ENCODE results near the gene IFI27L1. TPM values are rescaled to one million over a fixed set of nuclear protein-coding genes. Genes with fewer than 3 reads are reported as not detected.

The IFI27L1 gene
- total and polyA plus RNA-seq, 5 experiments from 2014 or later = 4.3 to 8.4 (median 6.9) TPM

- peaks cover 0 to 17% (median 1%) of the 10 kb centered on the region in 5 donors for H3K27me3 Mint-ChIP-seq
- H3K27ac Mint-ChIP-seq = no peak overlapping the region
- peaks cover 16 to 23% (median 21%) of the 10 kb centered on the region in 4 donors for H3K4me1 Mint-ChIP-seq
- peaks cover 0 to 11% (median 5%) of the 10 kb centered on the region in 9 donors for H3K9me3 Mint-ChIP-seq
- POLR2A ChIA-PET = interaction anchor here (0.7 to 1.9 kb wide), 2 partner anchors 43 to 91 kb away, joined by 3 to 6 read pairs; no protein-coding TSS in a partner anchor
- DNase-seq (peak; percentile 20 to 76 (median 58)), ATAC-seq (peak; percentile 21 to 49)
- no peak overlapping the region for H3K4me3 Mint-ChIP-seq
- H3K36me3 Mint-ChIP-seq = peaks cover 0 to 8% (median 0%) of the 10 kb centered on the region in 3 donors
Measured at GRCh38 chr14:94132285-94132887, 51.3 kb downstream of the IFI27L1 start.

DNA sequence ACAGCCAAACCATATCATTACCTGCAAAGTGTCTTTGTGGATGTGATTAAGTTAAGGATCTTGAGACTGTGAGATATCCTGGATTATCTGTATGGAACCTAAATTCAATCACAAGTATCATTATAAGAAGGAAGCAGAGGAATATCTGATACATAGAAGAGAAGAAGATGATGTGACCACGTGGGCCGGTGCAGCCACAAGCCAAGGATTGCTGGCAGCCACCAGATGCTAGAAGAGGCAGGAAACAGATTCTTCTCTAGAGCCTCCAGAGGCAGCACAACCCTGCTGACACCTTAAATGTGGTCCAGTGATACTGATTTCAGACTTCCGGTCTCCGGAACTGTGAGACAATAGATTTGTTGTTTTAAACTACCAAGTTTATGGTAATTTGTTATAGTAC is 54.4 kb downstream of the IFI27L1 start:
- Mint-ChIP-seq H3K27ac (no peak overlapping the region), H3K36me3 (peaks cover 0 to 8% (median 0%) of the 10 kb centered on the region in 3 donors), H3K4me3 (no peak overlapping the region), H3K27me3 (peaks cover 0 to 19% (median 4%) of the 10 kb centered on the region in 5 donors), H3K9me3 (peaks cover 0 to 11% (median 5%) of the 10 kb centered on the region in 9 donors), H3K4me1 (peaks cover 0 to 3% (median under 1%) of the 10 kb centered on the region in 4 donors)
- no peak for ATAC-seq
- POLR2A ChIA-PET = no interaction called here
- no peak for DNase-seq

DNA sequence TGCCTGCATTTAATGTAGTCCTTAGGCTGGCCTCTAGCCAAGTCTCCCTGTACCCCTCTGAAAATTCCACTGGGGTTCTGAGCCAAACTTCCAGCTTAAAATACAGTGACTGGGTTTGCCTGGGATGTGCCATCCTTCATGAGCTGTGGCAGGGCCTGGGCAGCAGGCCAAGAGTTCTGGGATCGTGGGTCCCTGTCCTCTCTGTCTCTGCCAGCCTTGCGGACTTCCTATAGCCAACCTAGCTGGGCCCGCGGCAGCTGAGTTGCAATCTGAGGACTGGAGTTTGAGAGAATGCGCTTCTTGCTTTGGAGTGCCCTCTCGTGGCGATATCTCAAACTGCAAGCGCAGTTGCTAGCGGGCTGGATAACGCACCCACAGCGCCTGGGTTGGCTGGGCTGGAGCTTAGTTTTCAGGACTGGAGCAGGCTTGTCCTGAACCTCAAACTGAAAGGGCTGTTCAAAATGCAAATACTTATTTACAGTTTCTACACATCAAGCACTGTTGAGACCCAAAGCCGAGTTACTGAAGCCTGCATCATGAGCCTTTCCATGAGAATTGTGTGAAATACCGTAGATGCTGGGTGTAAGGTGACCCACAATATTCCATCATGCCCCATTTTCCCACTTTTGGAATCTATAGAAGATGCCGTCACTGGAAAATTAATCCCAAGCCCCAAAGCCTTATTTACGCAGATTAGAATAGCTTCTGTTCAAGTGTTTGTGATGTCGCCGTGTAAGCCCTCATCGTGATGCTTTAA is 55.6 kb downstream of the IFI27L1 start:
- H3K36me3 Mint-ChIP-seq = peaks cover 0 to 8% (median 0%) of the 10 kb centered on the region in 3 donors
- DNase-seq (peak; percentile 65 to 88 (median 78)), ATAC-seq (peak; percentile 91 to 97)
- H3K9me3 Mint-ChIP-seq = peaks cover 0 to 11% (median 5%) of the 10 kb centered on the region in 9 donors
- POLR2A ChIA-PET = interaction anchor here (1.0 to 1.6 kb wide), 4 partner anchors 38 to 103 kb away, joined by 3 to 6 read pairs (median 5); partner anchors contain the start of gene PPP4R4
- peaks cover 0 to 19% (median 4%) of the 10 kb centered on the region in 5 donors for H3K27me3 Mint-ChIP-seq
- no peak overlapping the region for H3K27ac Mint-ChIP-seq
- no peak overlapping the region for H3K4me3 Mint-ChIP-seq
- H3K4me1 Mint-ChIP-seq = peaks cover 0 to 2% (median 0%) of the 10 kb centered on the region in 4 donors

GRCh38 chr14:94138251-94138650 is 57.1 kb downstream of the IFI27L1 start:
- H3K27me3 Mint-ChIP-seq = peaks cover 0 to 13% (median 4%) of the 10 kb centered on the region in 5 donors
- DNase-seq = no peak
- POLR2A ChIA-PET = interaction anchor here (1.0 to 1.8 kb wide), 2 partner anchors 9 to 42 kb away, joined by 6 to 9 read pairs; no protein-coding TSS in a partner anchor

DNA sequence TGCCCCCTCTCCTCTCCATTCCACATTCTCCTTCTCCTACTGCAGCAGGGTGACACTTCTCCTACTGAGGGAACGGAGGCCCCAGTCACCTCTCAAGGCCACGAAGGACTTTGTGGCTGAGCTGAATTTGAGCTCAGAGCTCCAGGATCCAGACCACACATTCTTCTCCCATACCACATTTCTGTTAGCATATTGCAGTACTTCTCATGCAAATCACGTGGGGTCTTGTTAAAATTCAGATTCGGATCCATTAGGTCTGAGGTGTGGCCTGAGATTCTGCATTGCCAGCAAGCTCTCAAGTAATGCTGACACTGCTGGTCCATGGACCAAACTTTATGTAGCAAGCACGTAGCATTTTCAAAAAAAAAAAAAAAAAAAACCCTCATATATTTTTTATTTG is 57.9 kb downstream of the IFI27L1 start:
- DNase-seq (no peak), ATAC-seq (no peak)
- H3K4me1 Mint-ChIP-seq = peaks cover 0 to 2% (median 0%) of the 10 kb centered on the region in 4 donors
- no peak overlapping the region for H3K27ac Mint-ChIP-seq
- peaks cover 0 to 8% (median 0%) of the 10 kb centered on the region in 3 donors for H3K36me3 Mint-ChIP-seq
- peaks cover 0 to 11% (median 5%) of the 10 kb centered on the region in 9 donors for H3K9me3 Mint-ChIP-seq
- peaks cover 0 to 10% (median 4%) of the 10 kb centered on the region in 5 donors for H3K27me3 Mint-ChIP-seq
- POLR2A ChIA-PET = interaction anchor here (1.0 to 1.8 kb wide), 2 partner anchors 10 to 41 kb away, joined by 6 to 9 read pairs; no protein-coding TSS in a partner anchor
- H3K4me3 Mint-ChIP-seq = no peak overlapping the region

More at GRCh38 chr14:94138251-94138650, 57.1 kb downstream of the IFI27L1 start:
- no peak overlapping the region for H3K4me3 Mint-ChIP-seq
- H3K9me3 Mint-ChIP-seq = peaks cover 0 to 11% (median 5%) of the 10 kb centered on the region in 9 donors
- no peak overlapping the region for H3K27ac Mint-ChIP-seq
- no peak for ATAC-seq
- peaks cover 0 to 8% (median 0%) of the 10 kb centered on the region in 3 donors for H3K36me3 Mint-ChIP-seq
- H3K4me1 Mint-ChIP-seq = peaks cover 0 to 2% (median 0%) of the 10 kb centered on the region in 4 donors

GRCh38 chr14:94139421-94139820 is 58.3 kb downstream of the IFI27L1 start:
- ATAC-seq (no peak), DNase-seq (no peak)
- Mint-ChIP-seq H3K4me1 (peaks cover under 1 to 4% (median 1%) of the 10 kb centered on the region in 4 donors), H3K9me3 (peaks cover 0 to 11% (median 5%) of the 10 kb centered on the region in 9 donors), H3K36me3 (peaks cover 0 to 8% (median 0%) of the 10 kb centered on the region in 3 donors), H3K4me3 (no peak overlapping the region), H3K27ac (no peak overlapping the region), H3K27me3 (peaks cover 0 to 10% (median 4%) of the 10 kb centered on the region in 5 donors)
- POLR2A ChIA-PET = interaction anchor here (1.0 to 1.8 kb wide), 2 partner anchors 11 to 41 kb away, joined by 6 to 9 read pairs; no protein-coding TSS in a partner anchor

DNA sequence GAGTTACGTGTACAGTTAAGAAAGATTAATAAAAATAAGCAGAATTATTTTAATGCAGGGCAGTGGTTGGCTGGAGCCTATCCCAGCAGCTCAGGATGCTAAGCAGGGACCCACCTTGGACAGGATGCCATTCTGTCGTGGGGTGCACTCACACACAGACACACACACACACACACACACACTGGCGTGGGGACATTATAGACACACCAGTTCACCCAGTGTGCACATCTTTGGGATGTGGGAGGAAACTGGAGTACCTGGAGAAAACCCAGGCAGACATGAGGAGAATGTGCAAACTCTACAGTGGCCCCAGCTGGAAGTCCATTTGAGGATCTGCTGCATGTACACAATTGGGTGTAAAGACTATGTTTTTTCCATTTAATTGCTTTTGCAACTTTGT is 61.1 kb downstream of the IFI27L1 start:
- Mint-ChIP-seq H3K36me3 (no peaks in the 10 kb centered on the region), H3K4me3 (no peak overlapping the region), H3K4me1 (peaks cover 5 to 19% (median 17%) of the 10 kb centered on the region in 4 donors), H3K9me3 (no peaks in the 10 kb centered on the region), H3K27ac (no peak overlapping the region), H3K27me3 (peaks cover 0 to 8% (median 2%) of the 10 kb centered on the region in 5 donors)
- no peak for DNase-seq
- ATAC-seq = no peak
- POLR2A ChIA-PET = interaction anchor here (0.6 to 0.9 kb wide), 2 partner anchors 11 to 28 kb away, joined by 3 to 4 read pairs; no protein-coding TSS in a partner anchor

- no peak overlapping the region for H3K27ac Mint-ChIP-seq
- POLR2A ChIA-PET = no interaction called here
- ATAC-seq = no peak
- no peaks in the 10 kb centered on the region for H3K36me3 Mint-ChIP-seq
- H3K4me3 Mint-ChIP-seq = no peak overlapping the region
- DNase-seq = no peak
- peaks cover 0 to 8% (median 2%) of the 10 kb centered on the region in 5 donors for H3K27me3 Mint-ChIP-seq
- H3K4me1 Mint-ChIP-seq = peaks cover 5 to 22% (median 20%) of the 10 kb centered on the region in 4 donors
- H3K9me3 Mint-ChIP-seq = no peaks in the 10 kb centered on the region
Measured at GRCh38 chr14:94142836-94143235, 61.7 kb downstream of the IFI27L1 start.

- Mint-ChIP-seq H3K36me3 (no peaks in the 10 kb centered on the region), H3K4me3 (no peak overlapping the region), H3K4me1 (peaks cover 5 to 22% (median 20%) of the 10 kb centered on the region in 4 donors), H3K27ac (no peak overlapping the region), H3K9me3 (no peaks in the 10 kb centered on the region), H3K27me3 (peaks cover 0 to 8% (median 2%) of the 10 kb centered on the region in 5 donors)
- peak in 1 of 10 donors; percentile 11 for DNase-seq
- peak in 1 of 2 donors; percentile 49 for ATAC-seq
- POLR2A ChIA-PET = no interaction called here
Measured at GRCh38 chr14:94143239-94143638, 62.1 kb downstream of the IFI27L1 start.

DNA sequence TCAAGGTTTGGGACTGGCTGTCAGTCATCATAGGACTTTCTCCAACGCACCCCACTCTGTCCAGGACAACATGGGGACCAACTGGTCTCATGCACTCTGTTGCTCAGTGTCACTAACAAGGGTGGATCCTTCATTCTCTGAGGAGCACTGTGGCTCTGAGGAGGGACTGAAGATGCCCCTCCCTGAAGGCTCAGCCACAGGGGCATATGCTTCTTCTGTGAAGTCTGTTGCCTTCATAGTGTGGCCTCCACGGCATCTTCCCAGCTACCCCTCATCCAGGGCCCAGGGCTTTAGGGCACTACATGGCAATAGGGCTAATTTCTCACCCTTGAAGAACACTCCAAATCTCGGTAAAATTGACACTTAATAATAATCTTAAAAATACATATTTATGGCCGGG is 62.6 kb downstream of the IFI27L1 start:
- Mint-ChIP-seq H3K9me3 (no peaks in the 10 kb centered on the region), H3K27me3 (peaks cover 0 to 6% (median 2%) of the 10 kb centered on the region in 5 donors), H3K4me1 (peaks cover 5 to 22% (median 20%) of the 10 kb centered on the region in 4 donors), H3K4me3 (no peak overlapping the region), H3K27ac (no peak overlapping the region), H3K36me3 (no peaks in the 10 kb centered on the region)
- POLR2A ChIA-PET = no interaction called here
- ATAC-seq (no peak), DNase-seq (no peak)

- H3K36me3 Mint-ChIP-seq = no peaks in the 10 kb centered on the region
- no peak overlapping the region for H3K27ac Mint-ChIP-seq
- peaks cover 5 to 22% (median 20%) of the 10 kb centered on the region in 4 donors for H3K4me1 Mint-ChIP-seq
- no peak overlapping the region for H3K4me3 Mint-ChIP-seq
- POLR2A ChIA-PET = interaction anchor here (0.6 kb wide), 1 partner anchor 64 kb away, joined by 3 read pairs; the partner anchor contains the start of genes DDX24 and IFI27L1
- ATAC-seq = no peak
- peaks cover 0 to under 1% (median 0%) of the 10 kb centered on the region in 5 donors for H3K27me3 Mint-ChIP-seq
- no peak for DNase-seq
- no peaks in the 10 kb centered on the region for H3K9me3 Mint-ChIP-seq
Measured at GRCh38 chr14:94144765-94145164, 63.7 kb downstream of the IFI27L1 start.

DNA sequence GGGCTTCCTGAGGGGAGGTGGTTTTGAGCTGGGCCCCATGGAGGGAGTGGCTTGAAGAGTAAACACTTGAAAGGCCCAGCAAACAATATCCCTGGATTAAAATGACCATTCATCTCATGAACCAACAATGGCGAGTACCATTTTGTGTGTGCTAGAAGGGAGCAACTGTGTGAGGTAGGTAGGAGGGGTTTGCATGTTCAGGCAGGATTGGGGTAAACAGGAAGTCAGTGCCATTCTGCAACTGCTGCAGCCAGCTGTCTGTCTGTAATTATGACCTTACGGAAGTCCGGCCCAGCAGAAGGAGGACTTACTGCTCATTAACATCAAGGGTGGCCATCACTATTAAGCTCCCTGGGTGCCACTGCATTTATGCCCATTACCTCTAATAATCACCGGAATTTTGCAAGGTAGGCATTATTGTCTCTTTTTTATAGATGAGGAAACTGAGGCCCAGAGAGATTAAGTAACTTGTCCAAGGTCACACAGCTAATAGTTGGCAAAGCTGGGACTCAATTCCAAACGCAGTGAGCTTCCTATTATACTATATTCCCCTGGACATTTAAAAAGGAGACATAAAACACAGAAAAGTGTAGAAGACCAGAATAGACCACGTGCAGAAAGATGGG is 64.9 kb downstream of the IFI27L1 start:
- DNase-seq = no peak
- Mint-ChIP-seq H3K27ac (peak overlapping the region in 3 of 10 donors; percentile 7 to 74 (median 53)), H3K9me3 (peaks cover 0 to 3% (median 0%) of the 10 kb centered on the region in 9 donors), H3K36me3 (no peaks in the 10 kb centered on the region), H3K27me3 (peaks cover 0 to 5% (median 0%) of the 10 kb centered on the region in 5 donors), H3K4me3 (no peak overlapping the region), H3K4me1 (peaks cover 5 to 22% (median 20%) of the 10 kb centered on the region in 4 donors)
- ATAC-seq = peak in 1 of 2 donors; percentile 49
- POLR2A ChIA-PET = interaction anchor here (0.6 to 1.6 kb wide), 3 partner anchors 13 to 189 kb away, joined by 3 to 8 read pairs (median 4); partner anchors contain the start of genes DDX24 and IFI27L1
